ENCODE results near the gene TMEM17. TPM values are rescaled to one million over a fixed set of nuclear protein-coding genes. Genes with fewer than 3 reads are reported as not detected.
A peak's percentile ranks its signal among the peaks of the same experiment; 100 is the strongest.

TMEM17 gene
- total and polyA plus RNA-seq, 2 of the 13 experiments (the other 11 are each of a cell fraction or from before 2014, with no cell fraction given), result 0.22 to 0.50 TPM

DNA sequence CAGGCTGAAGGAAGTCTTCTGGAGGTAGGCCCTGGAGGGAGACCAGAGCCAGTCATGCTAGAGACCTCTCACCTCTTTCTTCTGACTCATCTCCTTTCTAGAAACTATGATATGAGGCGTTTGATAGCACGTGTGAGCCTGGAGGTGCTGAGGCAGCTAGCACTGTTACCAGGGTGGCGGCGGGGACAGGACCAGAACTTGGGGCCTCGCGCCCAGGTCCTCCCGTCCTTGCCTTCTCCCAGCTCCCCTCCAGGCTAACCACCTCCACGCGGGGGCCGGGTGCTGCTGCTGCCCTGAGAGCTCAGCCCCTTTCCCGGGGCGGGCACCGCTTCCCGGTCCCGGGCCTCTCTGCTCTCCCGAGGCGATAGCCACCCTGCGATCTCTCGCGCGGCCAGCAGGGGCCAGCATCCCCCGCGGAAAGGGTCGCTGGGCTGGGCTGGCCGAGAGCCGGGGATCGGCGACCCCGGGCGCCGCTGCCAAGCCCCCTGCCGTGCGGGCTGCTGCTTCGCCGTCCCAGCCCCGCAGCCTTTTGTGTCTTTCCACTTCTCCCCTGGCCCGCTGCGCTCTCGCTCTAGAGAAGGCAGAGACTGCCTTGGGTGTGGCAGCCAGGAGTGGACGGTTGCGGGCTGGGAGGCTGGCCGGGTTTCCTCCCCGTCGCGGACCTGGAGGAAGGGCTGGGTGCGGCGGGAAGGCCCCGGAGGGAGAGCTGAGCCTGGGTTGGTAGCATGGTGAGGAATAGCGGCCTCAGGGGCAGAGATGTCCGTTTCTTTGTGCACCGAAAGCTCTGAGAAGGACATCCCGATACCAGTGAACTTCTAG, 49.1 kb downstream of the TMEM17 start (continued):
- TF ChIP-seq TCF7 (IDR thresholded peaks at IDR 0.05; ENCODE audit: low read depth), result no peak
- TF ChIP-seq ARHGAP35 (CRISPR knock-in tag; IDR thresholded peaks at IDR 0.05; ENCODE audit: borderline replicate concordance), result peak; percentile 68; the same call in 1 of the 2 replicates
- TF ChIP-seq ZNF407 (CRISPR knock-in tag; IDR thresholded peaks at IDR 0.05; ENCODE audit: not compliant biosample characterization), result peak; percentile 92
- TF ChIP-seq CBFB (CRISPR knock-in tag; IDR thresholded peaks at IDR 0.05), result peak; percentile 79; the same call in 1 of the 2 replicates
- no peak; the same call in 1 of the 2 replicates for TF ChIP-seq ZNF740 (CRISPR knock-in tag; IDR thresholded peaks at IDR 0.05)
- peak; percentile 51; the same call in 1 of the 2 replicates for TF ChIP-seq MYNN (CRISPR knock-in tag; IDR thresholded peaks at IDR 0.05; ENCODE audit: low read depth)
- peak; percentile 89 for TF ChIP-seq FOXC1 (CRISPR knock-in tag; IDR thresholded peaks at IDR 0.05; ENCODE audit: borderline replicate concordance)
- TF ChIP-seq, protein P1, sequence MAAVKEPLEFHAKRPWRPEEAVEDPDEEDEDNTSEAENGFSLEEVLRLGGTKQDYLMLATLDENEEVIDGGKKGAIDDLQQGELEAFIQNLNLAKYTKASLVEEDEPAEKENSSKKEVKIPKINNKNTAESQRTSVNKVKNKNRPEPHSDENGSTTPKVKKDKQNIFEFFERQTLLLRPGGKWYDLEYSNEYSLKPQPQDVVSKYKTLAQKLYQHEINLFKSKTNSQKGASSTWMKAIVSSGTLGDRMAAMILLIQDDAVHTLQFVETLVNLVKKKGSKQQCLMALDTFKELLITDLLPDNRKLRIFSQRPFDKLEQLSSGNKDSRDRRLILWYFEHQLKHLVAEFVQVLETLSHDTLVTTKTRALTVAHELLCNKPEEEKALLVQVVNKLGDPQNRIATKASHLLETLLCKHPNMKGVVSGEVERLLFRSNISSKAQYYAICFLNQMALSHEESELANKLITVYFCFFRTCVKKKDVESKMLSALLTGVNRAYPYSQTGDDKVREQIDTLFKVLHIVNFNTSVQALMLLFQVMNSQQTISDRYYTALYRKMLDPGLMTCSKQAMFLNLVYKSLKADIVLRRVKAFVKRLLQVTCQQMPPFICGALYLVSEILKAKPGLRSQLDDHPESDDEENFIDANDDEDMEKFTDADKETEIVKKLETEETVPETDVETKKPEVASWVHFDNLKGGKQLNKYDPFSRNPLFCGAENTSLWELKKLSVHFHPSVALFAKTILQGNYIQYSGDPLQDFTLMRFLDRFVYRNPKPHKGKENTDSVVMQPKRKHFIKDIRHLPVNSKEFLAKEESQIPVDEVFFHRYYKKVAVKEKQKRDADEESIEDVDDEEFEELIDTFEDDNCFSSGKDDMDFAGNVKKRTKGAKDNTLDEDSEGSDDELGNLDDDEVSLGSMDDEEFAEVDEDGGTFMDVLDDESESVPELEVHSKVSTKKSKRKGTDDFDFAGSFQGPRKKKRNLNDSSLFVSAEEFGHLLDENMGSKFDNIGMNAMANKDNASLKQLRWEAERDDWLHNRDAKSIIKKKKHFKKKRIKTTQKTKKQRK (IDR thresholded peaks at IDR 0.05; ENCODE audit: low read length), result no peak
- no peak for TF ChIP-seq SIX1 (CRISPR knock-in tag; IDR thresholded peaks at IDR 0.05; ENCODE audit: borderline replicate concordance)
- TF ChIP-seq, protein P2, sequence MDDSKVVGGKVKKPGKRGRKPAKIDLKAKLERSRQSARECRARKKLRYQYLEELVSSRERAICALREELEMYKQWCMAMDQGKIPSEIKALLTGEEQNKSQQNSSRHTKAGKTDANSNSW (CRISPR knock-in tag; IDR thresholded peaks at IDR 0.05; ENCODE audit: borderline replicate concordance), result no peak
- no peak for TF ChIP-seq RFX3 (CRISPR knock-in tag; IDR thresholded peaks at IDR 0.05)
- peak; percentile 86 for TF ChIP-seq ZNF546 (CRISPR knock-in tag; conservative IDR thresholded peaks at IDR 0.05)
- TF ChIP-seq MIXL1 (CRISPR knock-in tag; IDR thresholded peaks at IDR 0.05), result no peak
- TF ChIP-seq ZFP37 (CRISPR knock-in tag; IDR thresholded peaks at IDR 0.05; ENCODE audit: borderline replicate concordance), result 0 out of 2 replicates have a peak, but pooled peaks have one; percentile 45
- TF ChIP-seq PAX8 (CRISPR knock-in tag; IDR thresholded peaks at IDR 0.05; ENCODE audit: borderline replicate concordance), result no peak
- no peak for TF ChIP-seq KLF6 (CRISPR knock-in tag; IDR thresholded peaks at IDR 0.05)
- no peak for TF ChIP-seq RFX1 (IDR thresholded peaks at IDR 0.05)
